Heart right ventricle (tissue), 16 donors: ENCODE data around the gene GRPEL1. TPM values are rescaled to one million over a fixed set of nuclear protein-coding genes. Genes with fewer than 3 reads are reported as not detected.

Experiments
- ATAC-seq, 8 donors: fragments of 200-7000 bp; cut with Tn5 transposase; one replicate each; pipeline ENCODE4 v1.9.1; 2020; ENCODE audit warnings: mild to moderate bottlenecking in 8 of 8, moderate library complexity in 8 of 8, moderate number of reproducible peaks in 1 of 8
- DNase-seq, 2 donors: peaks; one replicate each; pipeline ENCODE4 v3.0.0-alpha.2; 2020
- H3K27ac ChIP-seq, 10 donors: fragments of 200-600 bp; sonication (generic) in 2 of 10; one replicate each; pipeline versions ENCODE4 v1.5.0 to v1.8.0; 2020 to 2022; ENCODE audit warnings: mild to moderate bottlenecking in 3 of 10
- H3K27me3 ChIP-seq, 7 donors: fragments of 200-600 bp; one replicate each; pipeline ENCODE4 v1.8.0; 2021 to 2022; ENCODE audit warnings: mild to moderate bottlenecking in 2 of 7
- H3K36me3 ChIP-seq, 9 donors: fragments of 200-600 bp; sonication (generic) in 1 of 9; one replicate each; pipeline versions ENCODE4 v1.5.0 to v1.8.0; 2020 to 2022; ENCODE audit warnings: mild to moderate bottlenecking in 2 of 9
- H3K4me1 ChIP-seq, 9 donors: fragments of 200-600 bp; sonication (generic) in 1 of 9; one replicate each; pipeline versions ENCODE4 v1.5.0 to v1.8.0; 2020 to 2022; ENCODE audit warnings: mild to moderate bottlenecking in 4 of 9
- H3K4me3 ChIP-seq, 10 donors: fragments of 200-600 bp; sonication (generic) in 2 of 10; one replicate each; pipeline versions ENCODE4 v1.5.0 to v1.8.0; 2020 to 2022; ENCODE audit warnings: mild to moderate bottlenecking in 7 of 10, moderate library complexity in 2 of 10
- H3K9me3 ChIP-seq, 11 donors: fragments of 200-600 bp in 10 of 11; sonication (generic) in 2 of 11; one replicate each; pipeline versions ENCODE4 v1.5.0 to v1.8.0; 2013 to 2022; ENCODE audit warnings: mild to moderate bottlenecking in 2 of 11, control low read depth in 1 of 11, moderate library complexity in 1 of 11
- WGBS, 2 donors: extraction: QIAGEN DNeasy Blood & Tissue Kit; methylation state at CpG; one replicate each; pipeline ENCODE4 v1.1.7; 2013; ENCODE audit warnings: inconsistent platforms in 1 of 2; 5-methylcytosine and 5-hydroxymethylcytosine counted together
- intact Hi-C, 10 donors: fragments of 100-400 bp; cut with DNase I; formaldehyde crosslinking; loops; one replicate each; pipeline versions ENCODE4 v1.11.1 to v1.14.2; 2022
- polyA plus RNA-seq, 2 donors: library from polyadenylated mRNA; stranded (reverse); fragments of 200-250 nt; gene quantifications; one replicate each; pipeline ENCODE4 v1.2.3, GENCODE V29; 2013
- total RNA-seq, 10 donors: library from RNA; stranded (reverse); fragmentation: NEBNext Ultra II Directional in 3 of 10; extraction: Animal tissue kit (Norgen Biotek cat#: 25700) in 3 of 10; gene quantifications; one replicate each; pipeline versions ENCODE4 v1.2.1 to v1.2.4, GENCODE V29; 2021 to 2023
- TF ChIP-seq, protein P1 (sequence below), 9 donors: fragments of 200-600 bp; sonication (generic) in 2 of 9; IDR thresholded peaks; one replicate each; pipeline versions ENCODE4 v1.5.0 to v1.8.0; 2021 to 2022; ENCODE audit warnings: antibody characterized with exemption in 9 of 9, mild to moderate bottlenecking in 5 of 9, moderate library complexity in 1 of 9
- donor health status: Arrhythmogenic right ventricular cardiomyopathy.
- donor health status: ischemic (EF 13 %, LVEDD 7.1; RV severe dilation, severe dysfunction).
- donor health status: healthy with polysubstance abuse.
- donor health status: DM: no; HTN: yes; CAD: no.
- donor health status: DM: no; HTN: no; CAD: no.
- donor health status: ischemic (EF 25% LVEDD 6.9; RV normal size, moderate dysfunction).
- donor health status: ischemic (EF 25% LVEDD 5.7; RV mildly dilated, moderate dysfunction).
- donor health status: healthy.
- donor health status: DM: yes; HTN: yes; CAD: no.
- donor health status: Ischemic cardiomyopathy.
- donor health status: ischemic (EF 35%, LVEDD 5.7; RV mildly dilated, moderate dysfunction).
- donor health status: nonischemic (EF 11% LVEDD 7.7; RV severe dilation, severe dysfunction).
- donor health status: DM: yes; HTN: yes; CAD: no.
- donor health status: PGD.
- donor health status: ischemic (EF 29% LVEDD 5.4; RV normal size, mild dysfunction).
- donor health status: nonischemic (EF 23%, LVEDD 6.1; RV moderate dilation, normal function).

The GRPEL1 gene
- total and polyA plus RNA-seq, 12 donors = 38.7 to 83.3 (median 55.8) TPM

GRCh38 chr4:7023486-7023885, 44.4 kb downstream of the GRPEL1 start:
- DNase-seq (no peak), ATAC-seq (no peak)
- Histone ChIP-seq H3K4me3 (no peak overlapping the region), H3K36me3 (peaks cover 0 to 94% (median 30%) of the 10 kb centered on the region in 9 donors), H3K27ac (no peak overlapping the region), H3K27me3 (no peaks in the 10 kb centered on the region), H3K4me1 (no peaks in the 10 kb centered on the region), H3K9me3 (no peaks in the 10 kb centered on the region)
- 92 to 93% methylated on average over 16 of the region's 16 CpGs for WGBS, 2 donors
- TF ChIP-seq, protein P1, sequence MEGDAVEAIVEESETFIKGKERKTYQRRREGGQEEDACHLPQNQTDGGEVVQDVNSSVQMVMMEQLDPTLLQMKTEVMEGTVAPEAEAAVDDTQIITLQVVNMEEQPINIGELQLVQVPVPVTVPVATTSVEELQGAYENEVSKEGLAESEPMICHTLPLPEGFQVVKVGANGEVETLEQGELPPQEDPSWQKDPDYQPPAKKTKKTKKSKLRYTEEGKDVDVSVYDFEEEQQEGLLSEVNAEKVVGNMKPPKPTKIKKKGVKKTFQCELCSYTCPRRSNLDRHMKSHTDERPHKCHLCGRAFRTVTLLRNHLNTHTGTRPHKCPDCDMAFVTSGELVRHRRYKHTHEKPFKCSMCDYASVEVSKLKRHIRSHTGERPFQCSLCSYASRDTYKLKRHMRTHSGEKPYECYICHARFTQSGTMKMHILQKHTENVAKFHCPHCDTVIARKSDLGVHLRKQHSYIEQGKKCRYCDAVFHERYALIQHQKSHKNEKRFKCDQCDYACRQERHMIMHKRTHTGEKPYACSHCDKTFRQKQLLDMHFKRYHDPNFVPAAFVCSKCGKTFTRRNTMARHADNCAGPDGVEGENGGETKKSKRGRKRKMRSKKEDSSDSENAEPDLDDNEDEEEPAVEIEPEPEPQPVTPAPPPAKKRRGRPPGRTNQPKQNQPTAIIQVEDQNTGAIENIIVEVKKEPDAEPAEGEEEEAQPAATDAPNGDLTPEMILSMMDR (IDR thresholded peaks at IDR 0.05) = no peak
- intact Hi-C loops = no loop called here

- DNase-seq (no peak), ATAC-seq (no peak)
- Histone ChIP-seq H3K4me1 (no peaks in the 10 kb centered on the region), H3K27me3 (no peaks in the 10 kb centered on the region), H3K36me3 (peaks cover 0 to 97% (median 34%) of the 10 kb centered on the region in 9 donors), H3K4me3 (no peak overlapping the region), H3K9me3 (no peaks in the 10 kb centered on the region), H3K27ac (no peak overlapping the region)
- whole genome bisulfite sequencing, 2 donors = 84 to 86% methylated on average over 13 of the region's 13 CpGs
- intact Hi-C loops = no loop called here
- TF ChIP-seq, protein P1 (IDR thresholded peaks at IDR 0.05) = no peak
Measured at GRCh38 chr4:7021930-7022664, 45.8 kb downstream of the GRPEL1 start.

DNA sequence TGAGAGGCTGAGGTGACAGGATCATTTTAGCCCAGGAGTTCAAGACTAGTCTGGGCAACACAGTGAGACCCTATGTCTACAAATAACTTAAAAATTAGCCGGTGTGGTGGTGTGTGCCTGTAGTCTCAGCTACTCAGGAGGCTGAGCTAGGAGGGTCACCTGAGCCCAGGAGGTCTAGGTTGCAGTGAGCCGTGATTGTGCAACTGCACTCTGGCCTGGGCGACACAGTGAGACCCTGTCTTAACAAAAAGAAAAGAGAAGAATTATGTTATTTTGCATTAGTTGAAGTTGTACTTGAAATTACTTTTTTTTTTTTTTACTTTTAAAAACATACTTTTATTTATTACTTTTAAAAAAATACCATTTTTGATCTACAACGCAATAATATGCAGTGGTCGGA, 46.5 kb downstream of the GRPEL1 start:
- H3K9me3 ChIP-seq = no peaks in the 10 kb centered on the region
- H3K4me3 ChIP-seq = no peak overlapping the region
- intact Hi-C loops = no loop called here
- H3K4me1 ChIP-seq = no peaks in the 10 kb centered on the region
- ATAC-seq (no peak), DNase-seq (no peak)
- H3K27ac ChIP-seq = no peak overlapping the region
- no peaks in the 10 kb centered on the region for H3K27me3 ChIP-seq
- TF ChIP-seq, protein P1 (IDR thresholded peaks at IDR 0.05) = no peak
- WGBS, 2 donors = 79 to 80% methylated on average over 5 of the region's 5 CpGs
- H3K36me3 ChIP-seq = peaks cover 0 to 97% (median 34%) of the 10 kb centered on the region in 9 donors

GRCh38 chr4:7020856-7021255, 47.0 kb downstream of the GRPEL1 start:
- H3K4me3 ChIP-seq = no peak overlapping the region
- intact Hi-C loops = no loop called here
- no peaks in the 10 kb centered on the region for H3K9me3 ChIP-seq
- no peaks in the 10 kb centered on the region for H3K4me1 ChIP-seq
- DNase-seq = no peak
- TF ChIP-seq, protein P1 (IDR thresholded peaks at IDR 0.05) = no peak
- no peak for ATAC-seq
- peaks cover 0 to 97% (median 38%) of the 10 kb centered on the region in 9 donors for H3K36me3 ChIP-seq
- 92 to 94% methylated on average over 11 of the region's 11 CpGs for WGBS, 2 donors
- H3K27me3 ChIP-seq = no peaks in the 10 kb centered on the region
- no peak overlapping the region for H3K27ac ChIP-seq
